Brain microvascular endothelial cell (primary cell): ENCODE results near the gene TRIM13.

Experiments
- DNase-seq: peaks from one replicate; pipeline ENCODE4 v3.0.0-alpha.2; 2020
- H3K27ac ChIP-seq: fragments of 250-450 bp; sonication (Bioruptor Pico); 2 replicates; pipeline ENCODE4 v1.5.1; 2020; ENCODE audit warnings: mild to moderate bottlenecking, moderate library complexity
- H3K27me3 ChIP-seq: fragments of 250-450 bp; sonication (Bioruptor Pico); replicated peaks from 2 replicates; pipeline ENCODE4 v1.5.1; 2020; ENCODE audit warnings: mild to moderate bottlenecking
- H3K36me3 ChIP-seq: fragments of 250-450 bp; sonication (Bioruptor Pico); replicated peaks from 2 replicates; pipeline ENCODE4 v1.5.1; 2020; ENCODE audit warnings: mild to moderate bottlenecking
- H3K4me3 ChIP-seq: 2 replicates; pipeline ENCODE4 v1.5.1; 2011; ENCODE audit warnings: low read depth, mild to moderate bottlenecking, control low read depth, low read length, moderate library complexity
- CTCF ChIP-seq: IDR thresholded peaks from 2 replicates; pipeline ENCODE4 v1.5.1; 2011; ENCODE audit warnings: low read depth, mild to moderate bottlenecking, moderate library complexity, low read length, control low read depth, inconsistent platforms; ENCODE audit errors: missing control alignments
- in situ Hi-C: cut with HindIII; loops from 2 replicates; pipeline ENCODE4 v1.10.0; 2017; ENCODE audit warnings: low sequenced_read_pairs, low pct_ligation_motif_present

The TRIM13 gene

GRCh38 chr13:50026788-50027473 is 30.1 kb downstream of the TRIM13 start:
- no peak for TF ChIP-seq CTCF
- Histone ChIP-seq H3K36me3 (peaks cover 4% of the 10 kb centered on the region), H3K27me3 (no peaks in the 10 kb centered on the region), H3K4me3 (no peak overlapping the region), H3K27ac (no peak overlapping the region)
- DNase-seq, result no peak
- in situ Hi-C loops, result no loop called here

GRCh38 chr13:50030315-50030714 is 33.5 kb downstream of the TRIM13 start:
- DNase-seq, result no peak
- in situ Hi-C loops, result no loop called here
- H3K27ac ChIP-seq, result no peak overlapping the region

DNA sequence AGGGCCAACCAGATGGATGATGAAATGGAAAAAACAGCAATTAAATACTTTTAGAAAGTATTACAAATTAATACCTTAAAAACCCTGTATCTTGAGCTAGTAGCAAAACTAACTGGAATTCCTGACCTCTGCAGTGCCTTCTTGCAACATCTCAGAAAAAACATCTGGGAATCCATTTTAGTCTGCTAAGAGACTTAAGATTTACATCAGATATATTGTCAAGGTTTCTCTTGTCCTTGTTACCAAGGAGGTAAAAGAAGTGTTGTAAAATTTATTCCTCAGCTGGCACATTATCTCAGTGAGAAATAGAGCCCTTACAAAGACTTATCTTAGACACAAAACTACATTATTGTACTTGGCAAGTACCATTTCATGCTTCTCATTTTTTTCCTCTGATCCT is 36.9 kb downstream of the TRIM13 start:
- no peaks in the 10 kb centered on the region for H3K27me3 ChIP-seq
- H3K27ac ChIP-seq, result no peak overlapping the region
- in situ Hi-C loops, result no loop called here
- TF ChIP-seq CTCF, result no peak
- no peak overlapping the region for H3K4me3 ChIP-seq
- DNase-seq, result peak; percentile 5
- no peaks in the 10 kb centered on the region for H3K36me3 ChIP-seq

More at GRCh38 chr13:50030315-50030714, 33.5 kb downstream of the TRIM13 start:
- Histone ChIP-seq H3K27me3 (no peaks in the 10 kb centered on the region), H3K36me3 (peaks cover 2% of the 10 kb centered on the region), H3K4me3 (no peak overlapping the region)
- no peak for TF ChIP-seq CTCF

DNA sequence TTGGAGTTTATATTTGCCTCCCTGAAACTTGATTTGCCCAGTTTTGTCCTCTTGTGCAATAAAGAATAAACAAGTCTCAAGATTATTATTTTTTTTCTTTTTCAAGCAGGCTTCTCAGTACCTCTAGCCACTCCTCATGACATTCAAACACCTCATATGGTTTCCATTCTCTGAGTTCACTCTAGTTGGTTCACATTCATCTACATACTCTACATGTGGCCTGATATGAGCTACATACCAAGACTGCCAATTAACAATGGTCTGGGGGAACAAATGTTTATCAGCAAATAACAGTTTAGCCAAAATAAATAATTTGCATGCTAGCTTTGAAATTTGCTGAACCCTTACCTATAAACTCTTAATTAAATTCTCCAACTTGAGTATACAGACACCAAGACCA is 40.9 kb downstream of the TRIM13 start:
- TF ChIP-seq CTCF, result no peak
- H3K36me3 ChIP-seq, result no peaks in the 10 kb centered on the region
- no peak overlapping the region for H3K27ac ChIP-seq
- in situ Hi-C loops, result no loop called here
- no peak overlapping the region for H3K4me3 ChIP-seq
- no peak for DNase-seq
- H3K27me3 ChIP-seq, result no peaks in the 10 kb centered on the region

GRCh38 chr13:50038266-50038665 is 41.4 kb downstream of the TRIM13 start:
- DNase-seq, result no peak
- Histone ChIP-seq H3K36me3 (no peaks in the 10 kb centered on the region), H3K4me3 (no peak overlapping the region), H3K27ac (no peak overlapping the region), H3K27me3 (no peaks in the 10 kb centered on the region)
- in situ Hi-C loops, result no loop called here
- TF ChIP-seq CTCF, result no peak

GRCh38 chr13:50052478-50052877 is 55.6 kb downstream of the TRIM13 start:
- in situ Hi-C loops, result no loop called here
- no peak overlapping the region for H3K4me3 ChIP-seq

More at GRCh38 chr13:50052478-50052877, 55.6 kb downstream of the TRIM13 start:
- Histone ChIP-seq H3K36me3 (no peaks in the 10 kb centered on the region), H3K27me3 (no peaks in the 10 kb centered on the region), H3K27ac (no peak overlapping the region)
- DNase-seq, result no peak
- no peak for TF ChIP-seq CTCF
